Neural progenitor cell (in vitro differentiated cells): ENCODE results near the gene MAPK9.

Experiments
- EZH2 ChIP-seq: fragments of 200-600 bp; sonication (generic); IDR thresholded peaks from 2 replicates; pipeline ENCODE4 v1.6.1; 2017; ENCODE audit warnings: antibody characterized with exemption, mild to moderate bottlenecking, moderate library complexity
- EZH2phosphoT487 ChIP-seq: fragments of 200-600 bp; sonication (generic); IDR thresholded peaks from 2 replicates; pipeline ENCODE4 v1.6.1; 2017; ENCODE audit warnings: antibody characterized with exemption
- TF ChIP-seq, protein P1 (sequence below): fragments of 200-600 bp; sonication (generic); IDR thresholded peaks from 2 replicates; pipeline ENCODE4 v1.5.1; 2017; ENCODE audit warnings: antibody characterized with exemption, mild to moderate bottlenecking

DNA sequence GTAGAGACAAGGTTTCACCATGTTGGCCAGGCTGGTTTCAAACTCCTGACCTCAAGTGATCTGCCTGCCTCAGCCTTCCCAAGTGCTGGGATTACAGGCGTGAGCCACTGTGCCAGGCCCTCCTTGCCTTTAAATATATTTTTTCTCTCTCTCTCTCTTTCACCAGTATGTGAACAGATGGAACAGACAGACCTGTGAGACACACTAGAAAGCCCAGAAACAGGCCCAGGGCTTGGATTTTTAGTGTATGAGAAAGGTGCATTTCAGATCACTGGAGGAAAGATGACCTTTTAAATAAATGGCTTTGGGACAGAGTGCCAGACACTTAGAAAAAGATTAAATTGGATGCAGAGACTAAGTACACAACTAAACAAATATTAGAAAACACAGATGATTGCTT is 86.0 kb downstream of the MAPK9 start:
- TF ChIP-seq, protein P1, sequence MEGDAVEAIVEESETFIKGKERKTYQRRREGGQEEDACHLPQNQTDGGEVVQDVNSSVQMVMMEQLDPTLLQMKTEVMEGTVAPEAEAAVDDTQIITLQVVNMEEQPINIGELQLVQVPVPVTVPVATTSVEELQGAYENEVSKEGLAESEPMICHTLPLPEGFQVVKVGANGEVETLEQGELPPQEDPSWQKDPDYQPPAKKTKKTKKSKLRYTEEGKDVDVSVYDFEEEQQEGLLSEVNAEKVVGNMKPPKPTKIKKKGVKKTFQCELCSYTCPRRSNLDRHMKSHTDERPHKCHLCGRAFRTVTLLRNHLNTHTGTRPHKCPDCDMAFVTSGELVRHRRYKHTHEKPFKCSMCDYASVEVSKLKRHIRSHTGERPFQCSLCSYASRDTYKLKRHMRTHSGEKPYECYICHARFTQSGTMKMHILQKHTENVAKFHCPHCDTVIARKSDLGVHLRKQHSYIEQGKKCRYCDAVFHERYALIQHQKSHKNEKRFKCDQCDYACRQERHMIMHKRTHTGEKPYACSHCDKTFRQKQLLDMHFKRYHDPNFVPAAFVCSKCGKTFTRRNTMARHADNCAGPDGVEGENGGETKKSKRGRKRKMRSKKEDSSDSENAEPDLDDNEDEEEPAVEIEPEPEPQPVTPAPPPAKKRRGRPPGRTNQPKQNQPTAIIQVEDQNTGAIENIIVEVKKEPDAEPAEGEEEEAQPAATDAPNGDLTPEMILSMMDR: no peak
- TF ChIP-seq EZH2 (no peak), EZH2phosphoT487 (no peak)
